ENCODE data around the gene CXCL1. TPM values are rescaled to one million over a fixed set of nuclear protein-coding genes. Genes with fewer than 3 reads are reported as not detected.

CXCL1 gene
- total RNA-seq, 1 donor from 2014 or later: 0.72 TPM

- no peaks in the 10 kb centered on the region for H3K9me3 Mint-ChIP-seq (ENCODE audit: low read depth)
- H3K4me3 Mint-ChIP-seq (ENCODE audit: unreplicated experiment): no peak overlapping the region
- H3K27ac Mint-ChIP-seq (ENCODE audit: unreplicated experiment): no peak overlapping the region
- peaks cover 51% of the 10 kb centered on the region for H3K27me3 Mint-ChIP-seq (ENCODE audit: low read depth)
- no peaks in the 10 kb centered on the region for H3K36me3 Mint-ChIP-seq (ENCODE audit: low read depth)
- no peak for TF ChIP-seq CTCF (IDR thresholded peaks at IDR 0.05)
- H3K4me1 Mint-ChIP-seq (ENCODE audit: low read depth): no peaks in the 10 kb centered on the region
- no peak for DNase-seq (ENCODE audit: low spot score)
Observed at GRCh38 chr4:73875401-73875800, 6.2 kb downstream of the CXCL1 start.

- no peaks in the 10 kb centered on the region for H3K9me3 Mint-ChIP-seq (ENCODE audit: low read depth)
- H3K4me3 Mint-ChIP-seq (ENCODE audit: unreplicated experiment): no peak overlapping the region
- H3K27ac Mint-ChIP-seq (ENCODE audit: unreplicated experiment): no peak overlapping the region
- TF ChIP-seq CTCF (IDR thresholded peaks at IDR 0.05): no peak
- peaks cover 15% of the 10 kb centered on the region for H3K4me1 Mint-ChIP-seq (ENCODE audit: low read depth)
- H3K27me3 Mint-ChIP-seq (ENCODE audit: low read depth): peaks cover 38% of the 10 kb centered on the region
- DNase-seq (ENCODE audit: low spot score): no peak
- H3K36me3 Mint-ChIP-seq (ENCODE audit: low read depth): no peaks in the 10 kb centered on the region
Observed at GRCh38 chr4:73883306-73883705, 14.1 kb downstream of the CXCL1 start.

GRCh38 chr4:73885574-73886267 is 16.5 kb downstream of the CXCL1 start:
- no peaks in the 10 kb centered on the region for H3K36me3 Mint-ChIP-seq (ENCODE audit: low read depth)
- no peak for DNase-seq (ENCODE audit: low spot score)
- peaks cover 15% of the 10 kb centered on the region for H3K4me1 Mint-ChIP-seq (ENCODE audit: low read depth)
- no peak overlapping the region for H3K4me3 Mint-ChIP-seq (ENCODE audit: unreplicated experiment)
- no peak overlapping the region for H3K27ac Mint-ChIP-seq (ENCODE audit: unreplicated experiment)
- H3K9me3 Mint-ChIP-seq (ENCODE audit: low read depth): no peaks in the 10 kb centered on the region
- H3K27me3 Mint-ChIP-seq (ENCODE audit: low read depth): peaks cover 23% of the 10 kb centered on the region
- TF ChIP-seq CTCF (IDR thresholded peaks at IDR 0.05): no peak

- no peaks in the 10 kb centered on the region for H3K9me3 Mint-ChIP-seq (ENCODE audit: low read depth)
- DNase-seq (ENCODE audit: low spot score): no peak
- peaks cover 11% of the 10 kb centered on the region for H3K27me3 Mint-ChIP-seq (ENCODE audit: low read depth)
- no peak for TF ChIP-seq CTCF (IDR thresholded peaks at IDR 0.05)
- no peak overlapping the region for H3K4me3 Mint-ChIP-seq (ENCODE audit: unreplicated experiment)
- H3K4me1 Mint-ChIP-seq (ENCODE audit: low read depth): peaks cover 48% of the 10 kb centered on the region
- H3K36me3 Mint-ChIP-seq (ENCODE audit: low read depth): no peaks in the 10 kb centered on the region
- H3K27ac Mint-ChIP-seq (ENCODE audit: unreplicated experiment): no peak overlapping the region
Observed at GRCh38 chr4:73891326-73891725, 22.1 kb downstream of the CXCL1 start.

GRCh38 chr4:73891739-73892405 is 22.7 kb downstream of the CXCL1 start:
- peak overlapping the region; percentile 37 for H3K27ac Mint-ChIP-seq (ENCODE audit: unreplicated experiment)
- peaks cover 48% of the 10 kb centered on the region for H3K4me1 Mint-ChIP-seq (ENCODE audit: low read depth)
- no peak for TF ChIP-seq CTCF (IDR thresholded peaks at IDR 0.05)
- no peaks in the 10 kb centered on the region for H3K36me3 Mint-ChIP-seq (ENCODE audit: low read depth)
- H3K4me3 Mint-ChIP-seq (ENCODE audit: unreplicated experiment): no peak overlapping the region
- no peak for DNase-seq (ENCODE audit: low spot score)
- peaks cover 8% of the 10 kb centered on the region for H3K27me3 Mint-ChIP-seq (ENCODE audit: low read depth)
- no peaks in the 10 kb centered on the region for H3K9me3 Mint-ChIP-seq (ENCODE audit: low read depth)

Measured in chondrocyte (in vitro differentiated cells).